HEK293 (cell line): ENCODE data around the gene CDKAL1.

Experiments
- CTCF ChIA-PET: fragments of 350-600 bp; formaldehyde crosslinking; extraction: SDS; loops from one replicate; lab custom pipeline; 2021; ENCODE audit warnings: antibody characterized with exemption; lab: Yijun Ruan, JAX
- POLR2A ChIA-PET: fragments of 300-600 bp; formaldehyde crosslinking; extraction: SDS; loops from one replicate; lab custom pipeline; 2020; ENCODE audit warnings: antibody characterized with exemption, inconsistent platforms; lab: Yijun Ruan, JAX
- H3K27ac ChIP-seq: fragments of 200-500 bp; sonication (Bioruptor generic); 2 replicates; pipeline ENCODE4 v1.5.1; 2014; ENCODE audit warnings: low read depth, low read length, control low read depth, inconsistent platforms; ENCODE audit errors: extremely low read depth
- H3K36me3 ChIP-seq, 2 experiments: fragments of 200-500 bp in 1 of 2; sonication (Bioruptor generic) in 1 of 2; 1 replicate in 1 of 2; 2 replicates in 1 of 2; pipeline ENCODE4 v1.5.1; 2014 to 2017; ENCODE audit warnings: inconsistent platforms in 2 of 2, low read length in 2 of 2; ENCODE audit not compliant: control insufficient read depth in 2 of 2, insufficient read depth in 1 of 2
- H3K4me1 ChIP-seq: fragments of 200-500 bp; sonication (Bioruptor generic); 2 replicates; pipeline ENCODE4 v1.5.1; 2014; ENCODE audit warnings: mild to moderate bottlenecking, low read length, inconsistent platforms; ENCODE audit not compliant: control insufficient read depth, insufficient read depth
- H3K4me3 ChIP-seq: 2 replicates; pipeline ENCODE4 v1.5.1; 2011; ENCODE audit warnings: low read depth, mild to moderate bottlenecking, control low read depth, low read length, moderate library complexity
- H3K9me3 ChIP-seq: fragments of 200-500 bp; sonication (Bioruptor generic); 2 replicates; pipeline ENCODE4 v1.5.1; 2014; ENCODE audit warnings: low read depth, low read length, inconsistent platforms; ENCODE audit not compliant: control insufficient read depth, insufficient read depth
- FEZF1 ChIP-seq: fragments of 450-650 bp; formaldehyde crosslinking; IDR thresholded peaks from 2 replicates; pipeline ENCODE4 v1.5.1; 2016; ENCODE audit warnings: missing biosample characterization, missing genetic modification characterization
- GLI2 ChIP-seq: fragments of 450-650 bp; formaldehyde crosslinking; IDR thresholded peaks from 2 replicates; pipeline ENCODE4; 2017; ENCODE audit warnings: missing biosample characterization, missing genetic modification characterization, low read depth, borderline replicate concordance
- HOXD13 ChIP-seq: sonication (generic); formaldehyde crosslinking; IDR thresholded peaks from 2 replicates; pipeline ENCODE4 v1.8.0; 2022; ENCODE audit warnings: missing genetic modification reagents, borderline replicate concordance
- KLF10 ChIP-seq: fragments of 450-650 bp; IDR thresholded peaks from 2 replicates; pipeline ENCODE4 v1.5.1; 2018; ENCODE audit warnings: missing biosample characterization, mild to moderate bottlenecking, missing genetic modification characterization
- MZF1 ChIP-seq: fragments of 450-650 bp; formaldehyde crosslinking; IDR thresholded peaks from 2 replicates; pipeline ENCODE4 v1.5.1; 2017; ENCODE audit warnings: missing biosample characterization, missing genetic modification characterization, borderline replicate concordance
- PRDM10 ChIP-seq: fragments of 450-650 bp; formaldehyde crosslinking; IDR thresholded peaks from 2 replicates; pipeline ENCODE4 v1.5.1; 2016; ENCODE audit warnings: missing biosample characterization, missing genetic modification characterization
- PRDM6 ChIP-seq: fragments of 450-650 bp; formaldehyde crosslinking; IDR thresholded peaks from 2 replicates; pipeline ENCODE4 v1.5.1; 2017; ENCODE audit warnings: missing biosample characterization, missing genetic modification characterization
- SP7 ChIP-seq: fragments of 450-650 bp; formaldehyde crosslinking; IDR thresholded peaks from 2 replicates; pipeline ENCODE4 v1.5.1; 2016; ENCODE audit warnings: missing biosample characterization, missing genetic modification characterization
- YY1 ChIP-seq: fragments of 450-650 bp; formaldehyde crosslinking; IDR thresholded peaks from 2 replicates; pipeline ENCODE4 v1.5.1; 2018; ENCODE audit warnings: missing biosample characterization, missing genetic modification characterization
- ZNF121 ChIP-seq: fragments of 450-650 bp; formaldehyde crosslinking; IDR thresholded peaks from 2 replicates; pipeline ENCODE4 v1.5.1; 2016; ENCODE audit warnings: missing biosample characterization, missing genetic modification characterization
- ZNF169 ChIP-seq: fragments of 450-650 bp; formaldehyde crosslinking; IDR thresholded peaks from 2 replicates; pipeline ENCODE4 v1.5.1; 2016; ENCODE audit warnings: missing biosample characterization, missing genetic modification characterization
- ZNF202 ChIP-seq: fragments of 450-650 bp; formaldehyde crosslinking; IDR thresholded peaks from 2 replicates; pipeline ENCODE4 v1.5.1; 2016; ENCODE audit warnings: missing biosample characterization, missing genetic modification characterization, borderline replicate concordance
- ZNF23 ChIP-seq: fragments of 450-650 bp; formaldehyde crosslinking; IDR thresholded peaks from 2 replicates; pipeline ENCODE4 v1.5.1; 2016; ENCODE audit warnings: missing biosample characterization, missing genetic modification characterization, borderline replicate concordance
- ZNF292 ChIP-seq: fragments of 450-650 bp; formaldehyde crosslinking; IDR thresholded peaks from 2 replicates; pipeline ENCODE4 v1.5.1; 2016; ENCODE audit warnings: low read depth, missing biosample characterization, missing genetic modification characterization, borderline replicate concordance
- ZNF302 ChIP-seq: fragments of 450-650 bp; formaldehyde crosslinking; IDR thresholded peaks from 2 replicates; pipeline ENCODE4 v1.5.1; 2016; ENCODE audit warnings: missing biosample characterization, missing genetic modification characterization, low read depth
- ZNF354C ChIP-seq: fragments of 450-650 bp; formaldehyde crosslinking; IDR thresholded peaks from 2 replicates; pipeline ENCODE4 v1.5.1; 2016; ENCODE audit warnings: missing biosample characterization, missing genetic modification characterization, low read depth, borderline replicate concordance
- ZNF426 ChIP-seq: fragments of 450-650 bp; formaldehyde crosslinking; IDR thresholded peaks from 2 replicates; pipeline ENCODE4 v1.5.1; 2017; ENCODE audit warnings: missing biosample characterization, missing genetic modification characterization, mild to moderate bottlenecking, inconsistent platforms, moderate library complexity
- ZNF510 ChIP-seq: fragments of 450-650 bp; formaldehyde crosslinking; IDR thresholded peaks from 2 replicates; pipeline ENCODE4 v1.5.1; 2018; ENCODE audit warnings: mild to moderate bottlenecking, missing genetic modification characterization, missing biosample characterization; ENCODE audit not compliant: insufficient replicate concordance
- ZNF549 ChIP-seq: fragments of 450-650 bp; IDR thresholded peaks from 2 replicates; pipeline ENCODE4 v1.5.1; 2018; ENCODE audit warnings: missing biosample characterization, missing genetic modification characterization, mild to moderate bottlenecking, inconsistent platforms, moderate library complexity
- ZNF626 ChIP-seq: fragments of 450-650 bp; sonication (Bioruptor Pico); formaldehyde crosslinking; IDR thresholded peaks from 2 replicates; pipeline ENCODE4 v1.5.1; 2018; ENCODE audit warnings: missing biosample characterization, missing genetic modification characterization, inconsistent platforms
- ZNF654 ChIP-seq: fragments of 450-650 bp; formaldehyde crosslinking; IDR thresholded peaks from 2 replicates; pipeline ENCODE4 v1.5.1; 2016; ENCODE audit warnings: low read depth, missing biosample characterization, missing genetic modification characterization
- ZNF692 ChIP-seq: fragments of 450-650 bp; formaldehyde crosslinking; IDR thresholded peaks from 2 replicates; pipeline ENCODE4 v1.5.1; 2016; ENCODE audit warnings: missing biosample characterization, missing genetic modification characterization
- ZNF843 ChIP-seq: fragments of 450-650 bp; formaldehyde crosslinking; IDR thresholded peaks from 2 replicates; pipeline ENCODE4 v1.5.1; 2016; ENCODE audit warnings: missing biosample characterization, missing genetic modification characterization
- ZSCAN5A ChIP-seq: fragments of 450-650 bp; formaldehyde crosslinking; IDR thresholded peaks from 2 replicates; pipeline ENCODE4 v1.5.1; 2016; ENCODE audit warnings: missing biosample characterization, missing genetic modification characterization

CDKAL1 gene

GRCh38 chr6:20936949-20937348, 402.7 kb downstream of the CDKAL1 start:
- H3K9me3 ChIP-seq, result no peaks in the 10 kb centered on the region
- no peaks in the 10 kb centered on the region for H3K36me3 ChIP-seq
- H3K4me1 ChIP-seq, result peaks cover 19% of the 10 kb centered on the region; the same call in 1 of the 2 replicates
- H3K27ac ChIP-seq, result no peak overlapping the region
- H3K4me3 ChIP-seq, result no peak overlapping the region
- POLR2A ChIA-PET, result no interaction called here
- TF ChIP-seq ZNF654 (tag by site-specific recombination) (0 out of 2 replicates have a peak, but pooled peaks have one; percentile 3), MZF1 (no peak)
- TF ChIP-seq, all 188 proteins: peak for 1
- CTCF ChIA-PET, result no interaction called here

GRCh38 chr6:20939161-20939775, 405.0 kb downstream of the CDKAL1 start:
- ChIA-PET POLR2A (no interaction called here), CTCF (no interaction called here)
- H3K27ac ChIP-seq, result no peak overlapping the region
- no peak overlapping the region for H3K4me3 ChIP-seq
- H3K4me1 ChIP-seq, result peaks cover 4% of the 10 kb centered on the region; the same call in 1 of the 2 replicates
- H3K9me3 ChIP-seq, result no peaks in the 10 kb centered on the region
- TF ChIP-seq YY1 (tag by site-specific recombination) (no peak), FEZF1 (tag by site-specific recombination) (peak; percentile 29; the same call in 1 of the 2 replicates), ZNF843 (tag by site-specific recombination) (peak; percentile 62; the same call in 1 of the 2 replicates), HOXD13 (CRISPR knock-in tag) (no peak), ZNF549 (no peak), ZNF302 (no peak), ZNF202 (no peak), ZNF692 (tag by site-specific recombination) (no peak), PRDM6 (tag by site-specific recombination) (peak; percentile 84), ZNF292 (tag by site-specific recombination) (no peak), SP7 (tag by site-specific recombination) (no peak), ZNF510 (tag by site-specific recombination) (no peak), ZNF121 (no peak), GLI2 (tag by site-specific recombination) (no peak), ZNF23 (tag by site-specific recombination) (no peak), ZNF169 (tag by site-specific recombination) (no peak), ZNF354C (tag by site-specific recombination) (no peak), PRDM10 (tag by site-specific recombination) (no peak), KLF10 (tag by site-specific recombination) (no peak), ZNF626 (tag by site-specific recombination) (no peak), ZNF426 (tag by site-specific recombination) (no peak), ZSCAN5A (no peak)
- no peaks in the 10 kb centered on the region for H3K36me3 ChIP-seq
